K562 (cell line): Measurements from ENCODE around the gene COL4A5. TPM values are rescaled to one million over a fixed set of nuclear protein-coding genes. Genes with fewer than 3 reads are reported as not detected.

ENCODE experiments used
- ATAC-seq: fragments of 200-7000 bp; cut with Tn5 transposase; 3 replicates; pipeline ENCODE4 v1.9.1; 2020; ENCODE audit warnings: moderate library complexity
- BruUV-seq: library from RNA; stranded (reverse); fragments of 400-500 nt; replicated peaks from 2 replicates; lab custom pipeline; 2021; lab: Mats Ljungman, UMichigan
- CTCF ChIA-PET: fragments of 300-600 bp; formaldehyde crosslinking; extraction: SDS; loops from one replicate; lab custom pipeline; 2021; ENCODE audit warnings: low intra/inter-chr PET ratio; lab: Yijun Ruan, JAX
- POLR2A ChIA-PET: fragments of 300-600, 350-650 bp; sonication (Branson Sonifier 250); formaldehyde crosslinking; extraction: SDS; loops from one replicate; lab custom pipeline; 2021; ENCODE audit warnings: antibody characterized with exemption, inconsistent platforms; lab: Yijun Ruan, JAX
- DNase-seq, 4 experiments: peaks; one replicate each; pipeline versions ENCODE4 v3.0.0 to v3.0.0-alpha.2; 2011 to 2018; ENCODE audit warnings: low spot score in 3 of 4, mixed read lengths in 3 of 4; ENCODE audit errors: extremely low read depth in 1 of 4
- FAIRE-seq: peaks from 2 replicates; lab custom pipeline; 2011; peaks lifted over from hg19 to GRCh38; lab: Jason Lieb, UNC
- H2AFZ ChIP-seq: 2 replicates; pipeline ENCODE4 v1.6.0; 2011; ENCODE audit warnings: low read depth, low read length, control low read depth, inconsistent platforms
- H3K27ac ChIP-seq: fragments of 200-600 bp; 3 replicates; pipeline ENCODE4 v1.8.0; 2011; ENCODE audit warnings: low read depth, mild to moderate bottlenecking, control low read depth, inconsistent platforms, low read length, moderate library complexity, mixed read lengths; ENCODE audit errors: extremely low read depth
- H3K27me3 ChIP-seq, 2 experiments: fragments of 300-600 bp in 1 of 2; 2 replicates in 1 of 2; 3 replicates in 1 of 2; pipeline versions ENCODE4 v1.6.0 to v1.8.0; 2011; ENCODE audit warnings: inconsistent platforms in 2 of 2, low read length in 2 of 2, mild to moderate bottlenecking in 1 of 2, mixed read lengths in 1 of 2, moderate library complexity in 1 of 2; ENCODE audit not compliant: control insufficient read depth in 2 of 2, insufficient read depth in 2 of 2
- H3K36me3 ChIP-seq: fragments of 300-600 bp; 3 replicates; pipeline ENCODE4 v1.8.0; 2011; ENCODE audit warnings: mild to moderate bottlenecking, low read length, inconsistent platforms; ENCODE audit not compliant: control insufficient read depth, insufficient read depth
- H3K4me1 ChIP-seq, 2 experiments: fragments of 200-600 bp in 1 of 2; replicated peaks in 1 of 2; 2 replicates in 1 of 2; 3 replicates in 1 of 2; pipeline versions ENCODE4 v1.5.1 to v1.8.0; 2011; ENCODE audit warnings: inconsistent platforms in 2 of 2, low read length in 2 of 2, mild to moderate bottlenecking in 1 of 2, mixed read lengths in 1 of 2, moderate library complexity in 1 of 2; ENCODE audit not compliant: control insufficient read depth in 2 of 2, insufficient read depth in 2 of 2
- H3K4me2 ChIP-seq: 2 replicates; pipeline ENCODE4 v1.6.1; 2011; ENCODE audit warnings: low read length, control low read depth, inconsistent platforms, mixed read lengths; ENCODE audit not compliant: insufficient read depth
- H3K4me3 ChIP-seq: fragments of 200-600 bp; sonication (generic), shearing (Covaris generic); 2 replicates; pipeline ENCODE4 v1.5.1; 2016; ENCODE audit warnings: control low read depth, inconsistent platforms
- H3K79me2 ChIP-seq: fragments of 200-600 bp; 3 replicates; pipeline ENCODE4 v1.8.0; 2011; ENCODE audit warnings: low read length, inconsistent platforms; ENCODE audit not compliant: control insufficient read depth, insufficient read depth
- H3K9ac ChIP-seq, 2 experiments: 2 replicates each; pipeline versions ENCODE4 v1.6.0 to v1.6.1; 2011; ENCODE audit warnings: low read depth in 2 of 2, low read length in 2 of 2, control low read depth in 1 of 2, inconsistent platforms in 1 of 2, mild to moderate bottlenecking in 1 of 2, mixed read lengths in 1 of 2; ENCODE audit not compliant: insufficient read depth in 1 of 2
- H3K9me1 ChIP-seq: one replicate; pipeline ENCODE4 v1.6.0; 2011; ENCODE audit warnings: inconsistent platforms, mild to moderate bottlenecking, low read length, moderate library complexity; ENCODE audit not compliant: control insufficient read depth, insufficient read depth
- H3K9me3 ChIP-seq: replicated peaks from 2 replicates; pipeline ENCODE4 v1.5.1; 2011; ENCODE audit warnings: low read depth, low read length, inconsistent platforms; ENCODE audit not compliant: control insufficient read depth, insufficient read depth
- H4K20me1 ChIP-seq: replicated peaks from 2 replicates; pipeline ENCODE4 v1.6.1; 2011; ENCODE audit warnings: low read length, inconsistent platforms, mixed read lengths; ENCODE audit not compliant: control insufficient read depth, insufficient read depth
- BACH1 ChIP-seq: fragments of 200-800 bp; sonication (Bioruptor generic); IDR thresholded peaks from 2 replicates; pipeline ENCODE4 v1.6.1; 2016; ENCODE audit warnings: missing genetic modification characterization, missing compliant biosample characterization
- CBX5 ChIP-seq: IDR thresholded peaks from 2 replicates; pipeline ENCODE4 v1.6.1; 2014; ENCODE audit warnings: low read depth, borderline replicate concordance
- CREB5 ChIP-seq: fragments of 250-450 bp; sonication (Bioruptor Pico); IDR thresholded peaks from 2 replicates; pipeline ENCODE4 v1.5.0; 2020; ENCODE audit warnings: mild to moderate bottlenecking
- GABPB1 ChIP-seq: sonication (generic); formaldehyde crosslinking; IDR thresholded peaks from 2 replicates; pipeline ENCODE4 v1.8.0; 2022; ENCODE audit warnings: mild to moderate bottlenecking, missing genetic modification reagents
- ILK ChIP-seq: fragments of 450-650 bp; IDR thresholded peaks from 2 replicates; pipeline ENCODE4 v1.6.1; 2016; ENCODE audit warnings: missing genetic modification characterization, low read depth, mild to moderate bottlenecking, missing compliant biosample characterization, moderate library complexity, borderline replicate concordance
- SRF ChIP-seq, 2 experiments: fragments of 250-450, 450-650 bp in 1 of 2; sonication (Bioruptor Pico) in 1 of 2; sonication (generic) in 1 of 2; formaldehyde crosslinking; IDR thresholded peaks; 2 replicates each; pipeline versions ENCODE4 v1.5.0 to v1.5.1; 2020 to 2022; ENCODE audit warnings: mild to moderate bottlenecking in 1 of 2, missing genetic modification reagents in 1 of 2
- ZNF507 ChIP-seq: conservative IDR thresholded peaks from 2 replicates; pipeline ENCODE4 v1.6.1; 2017; ENCODE audit warnings: missing genetic modification characterization, missing compliant biosample characterization
- ZNF696 ChIP-seq: fragments of 250-450 bp; sonication (Bioruptor Pico); conservative IDR thresholded peaks from 2 replicates; pipeline ENCODE4 v1.4.0; 2020; ENCODE audit warnings: mild to moderate bottlenecking, moderate library complexity
- WGBS: fragments of 100-300 bp; shearing (Covaris generic); methylation state at CpG from one replicate; pipeline ENCODE4 v1.1.6; 2016; ENCODE audit warnings: low coverage, mixed read lengths; ENCODE audit not compliant: insufficient coverage; ENCODE audit errors: missing lambda C conversion rate; 5-methylcytosine and 5-hydroxymethylcytosine counted together
- in situ Hi-C: fragments of 300-500 bp; cut with MboI; formaldehyde crosslinking; loops from 4 replicates; pipeline ENCODE4 v1.15.0; 2018; ENCODE audit warnings: inconsistent platforms, mixed read lengths
- intact Hi-C: fragments of 100-400 bp; cut with micrococcal nuclease; formaldehyde crosslinking; loops from 2 replicates; pipeline ENCODE4 v1.14.2; 2022
- polyA plus RNA-seq, 8 experiments: library from polyadenylated mRNA; depleted of rRNA in 4 of 8; stranded (reverse) in 5 of 8; unstranded in 3 of 8; fragments of >200 nt; fragmentation: Nextera tagmentation in 2 of 8; fragmentation: Illumina TruSeq in 1 of 8; extraction: Ambion mirVana in 2 of 8; extraction: Trizol in 1 of 8; gene quantifications; 2 replicates each; pipeline versions ENCODE4 v1.2.1 to v1.2.3, GENCODE V29; 2011 to 2014; ENCODE audit warnings: inconsistent platforms in 1 of 8, missing spikeins in 1 of 8
- total RNA-seq, 7 experiments: library from RNA; depleted of rRNA in 6 of 7; stranded (reverse); fragments of >200 nt in 6 of 7; fragmentation: Illumina TruSeq in 2 of 7; extraction: Trizol in 2 of 7; gene quantifications; 2 replicates each; pipeline versions ENCODE4 v1.2.1 to v1.2.3, GENCODE V29; 2011 to 2021; ENCODE audit warnings: low replicate concordance in 1 of 7

The COL4A5 gene
- total and polyA plus RNA-seq, 9 of the 15 experiments (the other 6 are each of a cell fraction or from before 2014, with no cell fraction given) = 0.66 to 2.5 (median 1.8) TPM

- no peak overlapping the region for H3K4me2 ChIP-seq
- no peak for TF ChIP-seq SRF (CRISPR knock-in tag; IDR thresholded peaks at IDR 0.05)
- TF ChIP-seq ZNF696 (CRISPR knock-in tag) = no peak
- no peak for TF ChIP-seq BACH1 (tag)
- TF ChIP-seq ILK = no peak
- TF ChIP-seq, all 486 proteins: peak for 0
- ATAC-seq (no peak), FAIRE-seq (no peak), DNase-seq (no peak)
- Histone ChIP-seq H3K79me2 (no peaks in the 10 kb centered on the region), H3K9me1 (no peaks in the 10 kb centered on the region), H3K27me3 (peaks cover 0 to 16% of the 10 kb centered on the region in 2 experiments; a peak in 1 of 5 replicates), H3K36me3 (no peaks in the 10 kb centered on the region), H2AFZ (no peak overlapping the region), H3K4me1 (peaks cover 0 to 8% of the 10 kb centered on the region in 2 experiments; a peak in 1 of 5 replicates), H3K9me3 (no peaks in the 10 kb centered on the region), H3K4me3 (no peak overlapping the region), H3K9ac (no peak overlapping the region), H4K20me1 (no peaks in the 10 kb centered on the region), H3K27ac (no peak overlapping the region)
- 0% methylated on average over 2 of the region's 2 CpGs for WGBS
- POLR2A ChIA-PET = no interaction called here
- intact Hi-C loops (no loop called here), in situ Hi-C loops (no loop called here)
- CTCF ChIA-PET = no interaction called here
- no TSS peak for BruUV-seq
These were observed 291.5 kb downstream of the COL4A5 start for GRCh38 chrX:108731153-108731552.

- in situ Hi-C loops (no loop called here), intact Hi-C loops (no loop called here)
- no TSS peak for BruUV-seq
- H3K9me3 ChIP-seq = no peaks in the 10 kb centered on the region
- H3K4me2 ChIP-seq = no peak overlapping the region
- no peaks in the 10 kb centered on the region for H4K20me1 ChIP-seq
- FAIRE-seq (no peak), ATAC-seq (no peak), DNase-seq (no peak)
- no peaks in the 10 kb centered on the region for H3K79me2 ChIP-seq
- no peak overlapping the region for H3K4me3 ChIP-seq
- H3K9me1 ChIP-seq = no peaks in the 10 kb centered on the region
- no peak overlapping the region for H3K9ac ChIP-seq
- H3K36me3 ChIP-seq = no peaks in the 10 kb centered on the region
- ChIA-PET POLR2A (no interaction called here), CTCF (no interaction called here)
- no peak overlapping the region for H2AFZ ChIP-seq
- peaks cover 0 to 19% of the 10 kb centered on the region in 2 experiments; a peak in 2 of 5 replicates for H3K27me3 ChIP-seq
- under 1% methylated on average over 27 of the region's 39 CpGs for WGBS
- H3K4me1 ChIP-seq = peaks cover 0 to 13% of the 10 kb centered on the region in 2 experiments; a peak in 2 of 5 replicates
- H3K27ac ChIP-seq = no peak overlapping the region
- no peak for TF ChIP-seq CREB5 (CRISPR knock-in tag)
- TF ChIP-seq GABPB1 (CRISPR knock-in tag) = no peak
- TF ChIP-seq ZNF507 (tag) = no peak
- TF ChIP-seq CBX5 = no peak
These were observed 293.1 kb downstream of the COL4A5 start for GRCh38 chrX:108732630-108733321.
